GM19463 (cell line): ENCODE data around the gene SURF1.
"Not testable (repeated sequence)": the region's sequence is repeated elsewhere in the genome, so short reads cannot be mapped to it uniquely, and the experiment has no call there.

Source experiments
- ATAC-seq: cut with Tn5 transposase; IDR thresholded peaks from one replicate; pipeline ENCODE4 v1.9.1; 2021; ENCODE audit warnings: mild to moderate bottlenecking, moderate library complexity; ENCODE audit not compliant: unreplicated experiment

The SURF1 gene

DNA sequence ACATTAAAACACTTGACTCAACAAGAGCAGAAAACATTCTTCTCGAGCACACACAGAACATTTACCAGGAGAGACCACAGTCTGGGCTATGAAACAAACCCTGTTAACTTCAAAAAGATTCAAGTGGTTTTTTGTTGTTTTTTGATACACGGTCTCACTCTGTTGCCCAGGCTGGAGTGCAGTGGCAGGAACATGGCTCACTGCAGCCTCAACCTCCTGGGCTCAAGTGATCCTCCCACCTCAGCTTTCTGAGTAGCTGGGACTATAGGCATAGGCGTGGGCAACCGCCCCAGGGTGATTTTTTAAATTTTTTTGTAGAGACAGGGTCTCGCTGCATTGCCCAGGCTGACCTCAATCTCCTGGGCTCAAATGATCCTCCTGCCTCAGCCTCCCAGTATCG, 29.3 kb downstream of the SURF1 start:
- ATAC-seq: not testable (repeated sequence)

DNA sequence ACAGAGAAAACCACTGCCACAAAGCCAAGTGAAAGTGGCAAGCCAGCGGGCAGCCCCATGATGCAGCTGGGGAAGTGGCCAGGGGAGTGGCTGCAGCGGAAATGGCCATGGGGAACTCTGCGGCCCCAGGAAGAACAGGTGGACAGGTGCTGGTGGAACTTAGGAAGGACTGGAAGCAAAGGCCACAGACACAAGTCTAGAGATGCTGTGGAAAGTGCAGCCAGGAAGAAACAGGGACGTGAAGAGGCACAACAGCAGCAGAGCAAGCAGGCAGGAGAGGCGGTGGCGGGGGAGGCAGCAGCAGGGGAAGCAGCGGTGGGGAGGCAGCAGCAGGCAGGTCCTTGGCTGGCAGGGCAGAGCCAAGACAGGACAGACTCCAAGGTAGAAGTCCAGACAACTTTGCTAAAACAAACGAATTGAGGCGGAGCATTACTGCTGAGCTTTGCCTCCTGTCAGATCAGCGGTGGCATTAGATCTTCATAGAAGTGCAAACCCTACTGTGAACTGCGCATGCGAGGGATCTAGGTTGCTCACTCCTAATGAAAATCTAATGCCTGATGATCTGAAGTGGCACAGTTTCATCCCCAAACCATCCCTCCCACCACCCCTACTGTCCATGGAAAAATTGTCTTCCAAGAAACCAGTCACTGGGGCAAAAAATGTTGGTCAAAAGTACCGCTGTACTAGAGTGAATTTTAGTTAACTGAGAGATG, 32.1 kb downstream of the SURF1 start:
- ATAC-seq: no peak

DNA sequence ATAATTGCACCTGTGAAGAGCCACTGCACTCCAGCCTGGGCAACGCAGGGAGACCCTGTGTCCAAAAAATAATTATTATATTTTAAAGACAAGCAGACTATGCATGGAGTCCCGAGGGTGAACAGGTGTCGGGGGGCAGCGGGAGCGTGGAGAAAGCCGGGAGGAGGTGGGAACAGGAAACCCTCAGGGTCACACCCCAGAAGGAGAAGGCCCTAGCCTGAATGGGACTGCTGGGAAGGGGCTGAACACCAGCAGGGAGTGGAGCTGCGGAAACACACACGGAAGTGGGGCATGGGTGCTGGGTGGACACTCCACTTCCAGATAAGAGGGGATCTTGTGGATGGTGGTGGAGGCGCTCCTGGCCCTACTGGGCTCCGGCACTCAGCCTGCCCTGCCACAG, 33.1 kb downstream of the SURF1 start:
- ATAC-seq: no peak

GRCh38 chr9:133322701-133323100, 33.6 kb downstream of the SURF1 start:
- ATAC-seq: no peak

GRCh38 chr9:133321411-133321935, 34.8 kb downstream of the SURF1 start:
- ATAC-seq: no peak

GRCh38 chr9:133320421-133320881, 35.8 kb downstream of the SURF1 start:
- ATAC-seq: no peak

GRCh38 chr9:133317551-133317950, 38.7 kb downstream of the SURF1 start:
- ATAC-seq: not testable (repeated sequence)

GRCh38 chr9:133315997-133316396, 40.3 kb downstream of the SURF1 start:
- no peak for ATAC-seq

DNA sequence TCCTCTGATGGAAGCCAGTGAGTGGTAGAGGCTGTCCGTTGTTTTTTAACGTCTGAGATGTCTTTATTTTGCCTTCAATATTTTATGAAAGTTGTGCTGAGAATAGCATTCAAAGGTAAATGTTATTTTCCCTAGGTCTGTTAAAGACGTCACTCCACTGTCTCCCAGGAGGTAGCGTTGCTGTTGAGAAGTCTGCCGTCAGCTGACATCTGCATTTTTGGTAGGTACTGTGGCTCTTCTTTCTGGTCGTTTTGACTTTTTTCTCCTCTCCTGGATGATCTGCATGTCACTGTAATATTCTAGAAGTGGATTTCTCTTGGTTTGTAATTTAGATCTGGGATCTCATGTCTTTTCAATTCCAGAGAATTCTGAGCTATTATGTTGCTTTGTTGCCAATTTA, 46.7 kb downstream of the SURF1 start:
- ATAC-seq: no peak

DNA sequence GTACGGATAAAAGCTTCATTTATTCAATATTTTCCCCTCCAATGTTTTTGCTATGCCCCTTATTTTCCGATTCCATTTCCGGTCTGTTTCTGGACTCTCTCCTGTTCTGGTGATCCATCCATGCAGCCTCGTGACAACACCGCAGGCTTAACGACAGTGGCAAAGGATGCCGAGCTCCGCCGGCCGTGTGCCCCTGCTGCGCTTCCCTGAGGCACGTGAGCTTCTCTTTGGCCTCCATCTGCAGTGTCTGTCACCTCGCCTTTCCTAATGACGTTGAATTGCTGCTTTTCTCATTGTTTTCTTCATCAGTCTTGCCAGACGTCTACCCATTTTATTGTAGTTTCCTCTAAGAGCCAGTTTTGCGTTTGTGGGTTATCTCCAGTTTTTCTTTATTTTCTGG, 49.0 kb downstream of the SURF1 start:
- no peak for ATAC-seq

GRCh38 chr9:133306242-133307204, 49.8 kb downstream of the SURF1 start:
- ATAC-seq: no peak

- no peak for ATAC-seq
Measured at GRCh38 chr9:133305731-133306130, 50.6 kb downstream of the SURF1 start.

DNA sequence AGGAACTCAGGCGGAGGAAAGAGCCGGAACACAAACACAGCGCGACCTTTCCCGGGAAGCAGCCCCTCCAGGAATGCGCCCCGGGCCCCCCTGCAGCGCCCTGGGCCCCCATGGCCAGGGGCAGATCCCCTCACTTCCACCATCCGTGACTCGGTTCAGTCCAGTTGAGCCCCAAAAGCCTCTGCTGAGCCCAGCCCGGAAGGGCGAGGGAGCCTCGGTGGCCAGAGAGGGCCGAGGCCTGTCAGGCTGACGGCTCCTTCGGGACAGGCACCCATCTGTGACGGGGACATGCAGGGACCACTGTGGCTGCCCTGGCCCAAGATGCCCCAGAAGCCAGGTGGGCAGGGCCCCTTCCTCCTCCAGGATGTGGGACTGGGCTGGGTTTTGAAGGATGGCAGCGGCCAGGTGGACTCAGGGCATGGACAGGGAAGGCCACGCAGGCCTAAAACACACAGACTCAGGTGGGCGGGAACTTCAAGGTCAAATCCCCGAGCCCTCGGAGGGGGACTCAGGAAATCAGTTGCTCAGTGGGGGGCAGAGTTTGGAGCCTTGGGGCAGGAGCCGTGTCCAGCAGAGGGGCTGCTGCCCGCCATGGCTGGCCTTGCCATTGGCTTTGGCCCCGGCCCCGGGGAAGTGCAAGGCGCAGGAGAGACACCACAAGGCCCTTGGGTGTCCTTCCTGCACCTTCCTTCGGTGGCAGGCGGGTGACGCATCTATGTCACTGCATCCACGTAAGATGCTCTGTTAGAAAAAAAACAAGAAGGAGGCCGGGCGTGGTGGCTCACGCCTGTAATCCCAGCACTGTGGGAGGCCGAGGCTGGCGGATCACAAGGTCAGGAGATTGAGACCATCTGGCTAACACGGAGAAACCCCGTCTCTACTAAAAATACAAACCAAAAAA, 51.6 kb downstream of the SURF1 start:
- ATAC-seq: no peak

GRCh38 chr9:133304158-133304470, 52.2 kb downstream of the SURF1 start:
- ATAC-seq: no peak

DNA sequence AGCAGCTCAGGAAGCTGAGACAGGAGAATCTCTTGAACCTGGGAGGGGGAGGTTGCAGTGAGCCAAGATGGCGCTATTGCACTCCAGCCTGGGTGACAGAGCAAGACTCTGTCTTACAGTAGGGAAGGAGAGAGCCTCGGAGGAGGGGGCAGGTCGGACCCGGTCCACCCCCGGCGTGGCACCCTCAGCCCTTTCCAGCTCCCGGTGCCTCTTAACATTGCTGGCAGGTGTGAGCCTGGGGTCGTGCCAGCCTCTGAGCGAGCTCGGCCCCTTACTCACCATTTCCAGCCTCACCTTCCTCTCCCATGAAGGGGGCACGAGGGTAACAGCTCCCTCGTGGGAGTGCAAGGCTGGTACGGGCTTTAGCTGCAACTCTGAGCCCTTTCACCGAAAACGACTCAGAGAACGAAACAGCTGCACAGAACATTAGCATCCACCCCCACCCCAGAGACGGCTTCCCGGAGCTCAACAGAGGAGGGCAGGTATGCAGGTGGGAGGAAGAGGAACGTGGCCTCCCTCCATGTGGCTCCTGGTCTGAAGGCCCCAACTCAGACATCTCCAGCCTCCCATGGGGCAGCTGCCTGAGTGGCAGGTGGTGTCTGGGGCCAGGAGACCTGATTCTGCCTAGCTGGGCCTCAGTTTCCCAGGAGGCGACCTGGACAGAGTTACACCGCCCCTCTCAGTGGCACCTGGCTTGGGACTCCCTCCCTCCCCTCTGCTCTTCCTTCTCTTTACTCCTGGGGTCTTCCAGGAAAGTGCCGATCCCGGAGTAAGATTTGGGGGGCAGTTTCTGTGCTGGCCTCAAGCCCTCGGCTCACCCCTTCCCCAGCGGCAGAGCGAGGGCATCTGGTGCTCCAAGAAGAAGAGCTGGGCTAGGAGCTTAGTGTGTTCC, 52.8 kb downstream of the SURF1 start:
- no peak for ATAC-seq
